GM21717 (cell line): ENCODE results near the gene KRTAP22-2.

Experiments used
- ATAC-seq: cut with Tn5 transposase; IDR thresholded peaks from one replicate; pipeline ENCODE4 v1.9.1; 2021; ENCODE audit warnings: mild to moderate bottlenecking, moderate library complexity; ENCODE audit not compliant: unreplicated experiment

Gene KRTAP22-2

GRCh38 chr21:30563630-30564029, 26.6 kb downstream of the KRTAP22-2 start:
- ATAC-seq: no peak

DNA sequence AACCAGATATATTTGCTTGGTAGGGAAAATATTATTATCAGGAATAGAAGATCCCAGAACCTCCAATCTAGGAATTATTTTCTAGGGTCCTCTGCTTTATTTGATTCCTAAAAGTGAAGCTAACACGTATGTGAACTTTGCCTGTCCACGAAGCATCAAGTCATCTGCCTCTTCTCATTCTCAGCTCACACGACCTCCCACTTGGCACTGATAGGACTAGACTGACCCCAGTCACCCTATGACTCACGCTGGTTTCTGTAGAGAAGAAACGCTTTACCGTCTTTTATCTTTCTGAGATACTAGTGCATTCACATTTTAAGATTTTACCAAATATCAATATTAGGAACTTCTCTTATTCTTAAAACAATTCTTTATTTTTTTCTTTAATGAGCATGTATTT, 27.1 kb downstream of the KRTAP22-2 start:
- no peak for ATAC-seq

GRCh38 chr21:30561957-30562356, 28.2 kb downstream of the KRTAP22-2 start:
- ATAC-seq: no peak

DNA sequence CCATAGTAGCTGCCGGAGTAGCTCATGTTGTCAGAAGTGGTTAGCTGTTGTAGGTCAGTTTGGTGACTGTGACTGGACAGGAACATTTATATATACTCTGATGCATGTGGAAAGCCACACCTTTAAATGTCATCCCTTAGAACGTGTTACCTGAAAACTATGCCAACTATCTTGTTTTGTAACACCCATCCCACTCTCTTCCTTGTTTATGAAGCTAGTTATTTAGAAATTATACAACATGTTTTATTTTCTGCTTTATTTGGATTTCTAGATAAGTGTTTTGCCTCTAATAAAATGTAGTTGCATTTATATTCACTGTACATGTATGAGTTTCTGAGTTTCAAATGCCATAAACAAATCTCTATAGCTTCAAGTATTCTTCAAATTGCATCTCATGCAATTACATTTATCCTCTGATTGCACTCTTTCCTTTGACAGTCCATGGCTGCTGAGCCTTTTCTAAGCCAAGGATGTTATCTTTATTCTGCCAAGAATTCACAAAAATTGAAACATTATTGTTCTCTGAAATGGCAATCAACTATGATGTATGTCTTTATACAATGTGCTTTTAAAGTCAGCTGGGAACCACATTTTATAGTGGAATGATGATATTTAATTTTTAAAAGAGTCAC, 28.8 kb downstream of the KRTAP22-2 start, which contains the start of gene KRTAP19-7:
TSS of gene KRTAP19-7 (minus strand) at position 51 of the 632 bp plus-strand sequence. CDS start at position 26, 25 bp downstream.
- no peak for ATAC-seq

DNA sequence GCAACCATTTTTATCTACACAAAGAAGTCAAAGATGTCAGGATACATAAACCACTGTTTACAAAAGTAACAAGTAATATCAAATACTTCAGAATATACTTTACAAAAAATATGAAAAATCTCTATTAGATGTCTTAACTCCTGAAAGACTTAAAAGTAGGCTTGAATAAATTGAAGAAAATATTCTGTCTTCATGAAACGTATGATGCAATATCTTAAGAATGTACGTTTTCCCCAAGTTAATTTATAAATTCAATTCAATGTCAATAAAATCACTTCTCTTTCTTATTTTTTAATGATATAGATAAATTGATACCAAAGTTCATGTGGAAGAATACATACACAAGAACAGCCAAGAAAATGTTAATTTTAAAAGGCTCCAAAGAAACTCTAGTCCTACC, 35.1 kb downstream of the KRTAP22-2 start:
- ATAC-seq: no peak

- ATAC-seq: no peak
Measured at GRCh38 chr21:30552782-30553181, 37.4 kb downstream of the KRTAP22-2 start.

GRCh38 chr21:30541764-30542163, 48.4 kb downstream of the KRTAP22-2 start, which contains the start of gene KRTAP19-6:
Gene KRTAP19-6, minus strand, starts transcription at chr21:30541864. Its CDS starts 31 bp downstream, at chr21:30541833.
- ATAC-seq: no peak
